Inflammatory macrophage treated with lipopolysaccharide for 1 hour (primary cell): ENCODE data around the gene MAT2B.

Experiments
- DNase-seq, 2 donors: peaks; one replicate each; pipeline ENCODE4 v3.0.0-alpha.2; 2020 to 2022

The MAT2B gene

GRCh38 chr5:163505368-163506094 lies at the start of gene MAT2B:
Gene MAT2B, plus strand, starts transcription at chr5:163505619. Its CDS starts 68 bp downstream, at chr5:163505687.
- DNase-seq: peak; percentile 95

- no peak for DNase-seq
These were observed 49.3 kb upstream of the MAT2B start for GRCh38 chr5:163456029-163456589.

- no peak for DNase-seq
These were observed 48.6 kb upstream of the MAT2B start for GRCh38 chr5:163456840-163457239.

- peak in 1 of 2 donors; percentile 6 for DNase-seq
These were observed 46.5 kb upstream of the MAT2B start for GRCh38 chr5:163458778-163459385.

GRCh38 chr5:163459462-163459818 lies 46.0 kb upstream of the MAT2B start:
- no peak for DNase-seq

- DNase-seq: peak; percentile 96 to 98
These were observed 45.4 kb upstream of the MAT2B start, which contains the start of gene NUDCD2 for GRCh38 chr5:163459819-163460561. Gene NUDCD2, minus strand, starts transcription at chr5:163460102. Its CDS starts 52 bp downstream, at chr5:163460050.

GRCh38 chr5:163460562-163461171 lies 44.8 kb upstream of the MAT2B start, which contains the start of gene HMMR:
Gene HMMR, plus strand, starts transcription at chr5:163460632. Its CDS starts 61 bp downstream, at chr5:163460693.
- no peak for DNase-seq

GRCh38 chr5:163463063-163463435 lies 42.4 kb upstream of the MAT2B start:
- no peak for DNase-seq

- DNase-seq: no peak
These were observed 37.7 kb upstream of the MAT2B start for GRCh38 chr5:163467682-163468081.

GRCh38 chr5:163473635-163474243 lies 31.7 kb upstream of the MAT2B start:
- DNase-seq: no peak

- peak in 1 of 2 donors; percentile 33 for DNase-seq
These were observed 30.0 kb upstream of the MAT2B start for GRCh38 chr5:163475411-163475810.

- no peak for DNase-seq
These were observed 27.1 kb upstream of the MAT2B start for GRCh38 chr5:163478126-163478981.

GRCh38 chr5:163478982-163479271 lies 26.5 kb upstream of the MAT2B start:
- DNase-seq: no peak

GRCh38 chr5:163489055-163489744 lies 16.2 kb upstream of the MAT2B start:
- no peak for DNase-seq

- DNase-seq: no peak
These were observed 15.7 kb upstream of the MAT2B start for GRCh38 chr5:163489745-163490075.

GRCh38 chr5:163496286-163496685 lies 9.1 kb upstream of the MAT2B start:
- no peak for DNase-seq

- no peak for DNase-seq
These were observed 8.1 kb upstream of the MAT2B start for GRCh38 chr5:163497315-163497714.

- DNase-seq: no peak
These were observed 6.5 kb upstream of the MAT2B start for GRCh38 chr5:163498886-163499285.

GRCh38 chr5:163502521-163502920 lies 2.9 kb upstream of the MAT2B start:
- DNase-seq: no peak

GRCh38 chr5:163503106-163504078 lies 2.0 kb upstream of the MAT2B start:
- DNase-seq: peak; percentile 45 to 48
